ENCODE measurements around the gene ERICH4. TPM values are rescaled to one million over a fixed set of nuclear protein-coding genes. Genes with fewer than 3 reads are reported as not detected.

ERICH4 gene
- total and polyA plus RNA-seq, 8 donors: not detected

DNA sequence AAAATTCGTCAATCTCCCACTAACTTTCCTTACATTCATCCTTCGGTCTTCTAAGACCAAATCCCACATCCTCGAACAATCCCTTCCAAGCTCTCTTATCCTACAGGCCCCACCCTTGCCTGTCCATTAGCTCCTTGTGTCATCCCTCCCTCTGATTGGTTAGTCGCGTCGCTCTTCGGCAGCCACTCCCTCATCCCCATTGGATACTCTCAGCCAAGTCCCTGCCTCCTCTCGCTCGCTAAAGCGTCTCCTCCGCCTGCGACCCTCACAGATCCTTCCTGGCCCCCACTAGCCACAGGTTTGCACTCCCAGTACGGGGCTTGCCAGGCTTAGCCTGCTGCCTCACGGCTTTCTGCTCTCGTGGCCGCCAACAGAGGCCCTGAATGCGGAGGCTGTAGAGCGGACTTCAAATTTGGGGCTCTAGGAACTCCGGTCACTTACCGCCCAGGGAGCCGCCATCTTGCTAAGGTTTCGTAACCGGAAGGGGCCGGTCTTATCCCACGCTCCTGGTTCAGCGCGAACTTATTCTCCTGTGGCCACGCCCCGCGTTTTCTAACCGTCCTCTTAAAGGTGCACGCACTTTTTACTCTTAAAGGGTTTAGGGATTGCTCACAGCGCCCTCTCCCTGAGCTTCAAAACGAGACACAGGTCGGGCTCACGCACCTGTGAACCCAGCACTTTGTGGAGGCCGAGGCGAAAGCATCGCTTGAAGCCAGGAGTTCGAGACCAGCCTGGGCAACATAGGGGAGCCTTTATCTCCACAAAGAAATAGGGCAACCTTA lies 3.3 kb upstream of the ERICH4 start, which contains the start of gene DMAC2:
Gene DMAC2, minus strand, starts transcription at position 472 of the 782 bp plus-strand sequence. Its CDS starts 13 bp downstream, at position 459.
- intact Hi-C loops (cut with DNase I; ENCODE audit: low total_unique reads): no loop called here

GRCh38 chr19:41441321-41441945 lies 1.5 kb upstream of the ERICH4 start:
- Histone ChIP-seq H3K4me3 (no peak overlapping the region), H3K4me1 (peaks cover 0 to 20% (median 17%) of the 10 kb centered on the region in 4 donors), H3K9me3 (no peaks in the 10 kb centered on the region), H3K27me3 (peaks cover 0 to 42% (median 4%) of the 10 kb centered on the region in 3 donors), H3K36me3 (peaks cover 10 to 18% (median 18%) of the 10 kb centered on the region in 4 donors), H3K27ac (no peak overlapping the region)
- intact Hi-C loops (cut with DNase I; ENCODE audit: low total_unique reads): no loop called here
- 68 to 78% (median 75%) methylated on average over 14 to 15 of the region's 15 CpGs for WGBS, 5 donors
- DNase-seq: no peak
- TF ChIP-seq CTCF (IDR thresholded peaks at IDR 0.05) (no peak), EP300 (IDR thresholded peaks at IDR 0.05) (no peak), POLR2AphosphoS5 (IDR thresholded peaks at IDR 0.05) (no peak), POLR2A (IDR thresholded peaks at IDR 0.05) (no peak)

More for the DNA sequence above, 3.3 kb upstream of the ERICH4 start, which contains the start of gene DMAC2:
- TF ChIP-seq CTCF (IDR thresholded peaks at IDR 0.05): peak in 4 of 7 experiments; percentile 20 to 54 (median 39)
- peak; percentile 47 to 90 (median 61) for TF ChIP-seq POLR2AphosphoS5 (IDR thresholded peaks at IDR 0.05)
- no peak for TF ChIP-seq POLR2A (IDR thresholded peaks at IDR 0.05)
- TF ChIP-seq EP300 (IDR thresholded peaks at IDR 0.05): no peak
- peak within 1 kb of the TSS; percentile 88 to 99 (median 97) for H3K27ac ChIP-seq
- H3K4me1 ChIP-seq: peaks cover 0 to 20% (median 17%) of the 10 kb centered on the region in 4 donors
- peak within 1 kb of the TSS; percentile 62 to 83 (median 80) for H3K4me3 ChIP-seq
- H3K27me3 ChIP-seq: peaks cover 0 to 27% (median 0%) of the 10 kb centered on the region in 3 donors
- peak; percentile 98 to 99 for DNase-seq
- no peaks in the 10 kb centered on the region for H3K9me3 ChIP-seq
- 0 to 1% (median 0%) methylated on average over 34 to 40 of the region's 40 CpGs for WGBS, 5 donors
- peaks cover 11 to 36% (median 33%) of the 10 kb centered on the region in 4 donors for H3K36me3 ChIP-seq

DNA sequence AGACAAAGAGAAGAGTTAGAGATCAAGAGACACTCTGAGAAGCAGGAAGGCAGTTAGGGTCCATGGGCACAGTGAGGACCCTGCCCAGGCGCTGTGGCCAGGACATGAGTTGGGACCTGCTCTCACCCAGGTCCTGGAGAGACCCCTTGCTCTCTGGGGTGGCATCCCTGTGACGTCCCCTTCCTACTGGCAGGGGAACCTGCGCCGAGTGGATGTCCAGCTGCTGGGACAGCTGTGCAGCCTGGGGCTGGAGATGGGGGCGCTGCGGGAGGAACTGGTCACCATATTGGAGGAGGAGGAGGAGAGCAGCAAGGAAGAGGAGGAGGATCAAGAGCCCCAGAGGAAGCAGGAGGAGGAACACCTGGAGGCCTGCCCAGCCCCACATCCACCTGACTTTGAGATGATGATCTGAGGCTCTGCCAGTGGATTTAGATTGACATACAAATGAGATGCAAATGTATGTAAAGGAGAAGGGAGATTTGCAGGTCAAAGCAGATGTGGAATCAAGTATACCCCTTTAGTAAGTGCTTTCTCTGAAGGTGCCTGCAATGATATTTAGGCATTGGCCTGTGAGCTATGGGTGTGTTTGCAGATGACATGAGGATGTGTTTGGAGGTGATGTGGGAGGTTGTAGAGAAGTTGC lies 978 bp downstream of the ERICH4 start:
- no peak for DNase-seq
- no peak for TF ChIP-seq CTCF (IDR thresholded peaks at IDR 0.05)
- no peak for TF ChIP-seq POLR2AphosphoS5 (IDR thresholded peaks at IDR 0.05)
- no peak for TF ChIP-seq EP300 (IDR thresholded peaks at IDR 0.05)
- no peak for TF ChIP-seq POLR2A (IDR thresholded peaks at IDR 0.05)
- Histone ChIP-seq H3K4me3 (no peak overlapping the region), H3K9me3 (no peaks in the 10 kb centered on the region), H3K27me3 (peaks cover 0 to 59% (median 4%) of the 10 kb centered on the region in 3 donors), H3K4me1 (peaks cover 0 to 14% (median 9%) of the 10 kb centered on the region in 4 donors), H3K27ac (no peak overlapping the region), H3K36me3 (no peaks in the 10 kb centered on the region)
- intact Hi-C loops (cut with DNase I; ENCODE audit: low total_unique reads): no loop called here
- WGBS, 5 donors: 51 to 72% (median 63%) methylated on average over 6 of the region's 6 CpGs

GRCh38 chr19:41445575-41445974 lies 2.6 kb downstream of the ERICH4 start:
- no peaks in the 10 kb centered on the region for H3K9me3 ChIP-seq
- no peak overlapping the region for H3K27ac ChIP-seq
- intact Hi-C loops (cut with DNase I; ENCODE audit: low total_unique reads): loop anchor here (5.0 kb wide), 1 partner anchor 122 kb away; no protein-coding TSS in a partner anchor
- H3K4me3 ChIP-seq: no peak overlapping the region
- no peaks in the 10 kb centered on the region for H3K36me3 ChIP-seq
- peaks cover 0 to 10% (median 10%) of the 10 kb centered on the region in 4 donors for H3K4me1 ChIP-seq
- peaks cover 0 to 59% (median 4%) of the 10 kb centered on the region in 3 donors for H3K27me3 ChIP-seq
- 52 to 72% (median 58%) methylated on average over 4 to 5 of the region's 5 CpGs for WGBS, 5 donors
- DNase-seq: no peak
- no peak for TF ChIP-seq CTCF (IDR thresholded peaks at IDR 0.05)
- no peak for TF ChIP-seq EP300 (IDR thresholded peaks at IDR 0.05)
- TF ChIP-seq POLR2A (IDR thresholded peaks at IDR 0.05): no peak
- no peak for TF ChIP-seq POLR2AphosphoS5 (IDR thresholded peaks at IDR 0.05)
